ENCODE data around the gene TADA3.
A peak's percentile ranks its signal among the peaks of the same experiment; 100 is the strongest.

Gene TADA3, protein sequence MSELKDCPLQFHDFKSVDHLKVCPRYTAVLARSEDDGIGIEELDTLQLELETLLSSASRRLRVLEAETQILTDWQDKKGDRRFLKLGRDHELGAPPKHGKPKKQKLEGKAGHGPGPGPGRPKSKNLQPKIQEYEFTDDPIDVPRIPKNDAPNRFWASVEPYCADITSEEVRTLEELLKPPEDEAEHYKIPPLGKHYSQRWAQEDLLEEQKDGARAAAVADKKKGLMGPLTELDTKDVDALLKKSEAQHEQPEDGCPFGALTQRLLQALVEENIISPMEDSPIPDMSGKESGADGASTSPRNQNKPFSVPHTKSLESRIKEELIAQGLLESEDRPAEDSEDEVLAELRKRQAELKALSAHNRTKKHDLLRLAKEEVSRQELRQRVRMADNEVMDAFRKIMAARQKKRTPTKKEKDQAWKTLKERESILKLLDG

DNA sequence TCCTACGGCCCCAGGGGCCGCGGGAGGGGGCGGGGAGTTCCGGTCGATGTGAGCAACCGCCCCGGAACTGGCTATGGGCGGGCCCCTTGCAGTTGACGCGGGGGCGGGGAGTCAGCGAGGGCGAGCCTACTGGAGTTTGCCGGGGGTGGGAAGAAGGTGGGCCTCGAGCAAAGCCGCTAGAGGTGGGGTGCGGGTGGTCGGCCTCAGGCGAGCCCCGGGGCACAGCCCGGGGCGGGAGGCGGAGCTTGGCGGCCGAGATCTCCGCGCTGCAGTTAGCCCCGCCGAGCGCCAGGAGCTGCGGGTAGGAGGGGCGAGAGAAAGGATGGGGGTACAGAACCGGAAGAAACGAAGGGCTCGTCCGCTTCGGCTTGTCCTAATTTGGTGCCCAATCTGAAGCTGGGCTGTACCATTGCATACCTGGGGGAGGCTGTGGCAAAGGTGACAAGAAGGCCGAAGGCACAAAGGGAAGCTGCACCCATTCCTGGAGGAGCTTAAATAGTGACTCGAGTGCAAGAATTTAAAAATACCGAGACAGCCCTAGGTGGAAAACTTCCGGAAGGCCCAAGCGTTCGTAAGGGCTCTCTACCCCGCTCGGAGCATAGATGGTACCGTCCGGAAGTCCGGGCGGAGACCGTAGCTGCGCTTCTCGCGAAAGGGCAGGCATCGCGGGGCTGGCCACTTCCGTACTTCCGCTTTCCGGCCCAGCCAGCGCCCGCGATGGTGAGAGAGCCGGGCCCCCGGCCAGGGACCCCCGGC lies at the start of gene TADA3, which contains the start of gene ARPC4:
TADA3 (minus strand) TSS at position 69 of the 756 bp plus-strand sequence. CDS start 1,007 bp downstream, outside the sequence.
ARPC4 (plus strand) TSS at position 678 of the 756 bp plus-strand sequence; CDS start at position 718, 40 bp downstream.
- peak; percentile 84 for DNase-seq (ENCODE audit: low read depth)

DNA sequence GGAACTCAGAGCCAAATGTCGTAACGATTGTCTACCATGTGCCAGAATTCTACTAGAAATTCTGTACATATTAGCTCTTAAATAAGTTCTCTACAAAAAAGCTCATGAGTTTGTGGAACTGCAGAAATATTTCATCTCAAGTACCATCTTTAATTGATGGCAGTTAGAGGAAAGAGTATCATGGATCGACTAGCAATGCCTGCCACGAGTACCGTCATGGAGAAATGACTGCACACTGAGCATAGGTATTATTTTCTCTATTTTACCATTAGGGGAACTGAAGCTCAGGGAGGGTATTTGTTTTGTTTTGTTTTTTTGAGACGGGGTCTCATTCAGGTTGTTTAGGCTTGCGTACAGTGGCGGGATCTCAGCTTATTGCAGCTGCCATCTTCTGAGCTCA lies 48.7 kb upstream of the TADA3 start:
- no peak for DNase-seq (ENCODE audit: low read depth)

DNA sequence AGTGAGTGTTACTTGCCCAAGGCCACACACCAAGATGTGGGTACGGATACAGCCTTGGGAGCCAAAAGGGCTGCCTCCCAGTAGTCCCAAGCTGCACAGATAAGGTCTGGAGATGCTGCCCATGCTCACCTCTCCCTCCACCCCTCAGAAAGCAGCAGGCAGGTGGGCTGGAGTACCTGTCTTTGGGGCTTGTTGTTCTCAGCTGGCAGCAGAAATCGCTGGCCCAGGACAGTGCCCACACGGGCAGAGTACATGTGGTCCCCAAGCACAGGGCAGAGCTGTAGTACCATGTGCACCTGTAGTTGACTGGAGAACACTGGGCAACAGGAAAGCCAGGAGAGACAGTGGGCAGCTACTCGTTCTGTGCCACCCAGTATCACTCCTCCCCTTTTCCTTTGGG lies 46.6 kb upstream of the TADA3 start:
- no peak for DNase-seq (ENCODE audit: low read depth)

DNA sequence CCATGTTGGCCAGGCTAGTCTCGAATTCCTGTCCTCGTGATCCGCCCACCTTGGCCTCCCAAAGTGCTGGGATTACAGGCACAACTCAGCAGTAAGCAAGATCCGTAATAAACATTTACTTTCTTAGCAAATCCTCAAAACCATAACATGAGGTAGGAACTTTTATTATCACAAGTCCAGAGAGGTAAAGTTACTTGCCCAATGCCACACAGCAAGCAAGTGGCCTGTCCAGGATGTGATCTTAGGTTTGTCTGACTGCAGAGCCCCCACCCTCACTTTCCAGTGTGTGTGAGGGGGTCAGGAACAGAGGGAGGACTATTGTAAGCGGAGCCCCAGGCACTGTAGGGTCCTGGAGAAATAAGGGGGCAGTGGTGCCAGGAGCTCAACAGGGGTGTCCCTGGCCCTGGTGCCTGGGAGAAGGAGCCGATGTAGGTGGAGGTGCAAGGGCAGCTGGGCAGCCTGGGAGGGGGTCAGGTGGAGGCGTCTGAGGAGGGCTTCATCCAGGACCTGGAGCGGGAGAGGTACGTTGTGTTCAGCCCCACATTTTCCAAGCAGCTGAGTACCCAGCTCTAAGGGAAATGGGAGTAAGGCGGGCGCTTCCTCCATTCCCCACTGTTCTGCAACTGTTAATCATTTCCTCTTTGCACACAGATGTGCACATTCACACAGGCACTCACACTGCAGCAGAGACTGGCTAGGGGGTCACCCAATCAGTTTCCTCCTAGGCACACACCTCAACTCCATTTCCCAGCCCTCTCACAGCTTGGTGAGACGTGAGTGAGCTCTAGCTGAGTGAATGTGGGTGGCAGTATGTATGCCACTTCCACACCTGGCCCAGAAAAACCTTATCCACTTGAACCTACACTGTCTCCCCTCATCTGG lies 45.7 kb upstream of the TADA3 start:
- no peak for DNase-seq (ENCODE audit: low read depth)

DNA sequence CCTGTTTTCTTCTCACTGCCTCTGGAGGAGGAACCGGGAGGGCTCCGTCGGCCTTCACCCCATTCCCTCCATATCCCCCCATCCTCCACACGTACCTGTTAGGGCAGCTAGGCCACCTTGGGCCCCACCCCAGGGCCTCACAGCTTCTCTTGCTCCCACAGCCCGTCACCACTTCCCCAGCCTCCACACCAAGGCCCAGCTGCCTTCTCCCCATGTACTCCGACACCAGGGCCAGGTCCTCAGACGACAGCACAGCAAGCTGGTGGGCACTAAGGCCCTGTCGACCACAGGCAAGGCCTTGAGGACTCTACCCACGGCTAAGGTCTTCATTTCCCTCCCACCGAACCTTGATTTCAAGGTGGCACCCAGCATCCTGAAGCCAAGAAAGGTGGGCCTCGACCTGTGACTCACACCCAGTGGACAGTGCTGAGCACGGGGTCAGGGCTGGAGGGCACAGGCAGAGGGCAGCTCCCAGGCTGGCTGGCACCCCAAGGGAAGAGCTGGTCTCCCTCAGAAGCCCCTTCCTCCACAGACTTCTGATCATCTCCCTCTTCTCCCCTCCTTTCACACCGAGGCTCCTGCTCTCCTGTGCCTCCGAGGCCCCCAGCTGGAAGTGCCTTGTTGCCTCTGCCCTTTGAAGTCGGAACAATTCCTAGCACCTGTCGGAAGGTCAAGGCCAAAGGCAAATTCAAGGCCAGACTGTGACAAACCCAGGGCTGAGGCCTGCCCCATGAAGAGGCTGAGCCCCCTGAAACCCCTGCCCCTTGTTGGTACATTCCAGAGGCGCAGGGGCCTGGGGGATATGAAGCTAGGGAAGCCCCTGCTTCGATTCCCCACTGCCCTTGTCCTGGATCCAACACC lies 42.5 kb upstream of the TADA3 start:
- DNase-seq (ENCODE audit: low read depth) = no peak

DNA sequence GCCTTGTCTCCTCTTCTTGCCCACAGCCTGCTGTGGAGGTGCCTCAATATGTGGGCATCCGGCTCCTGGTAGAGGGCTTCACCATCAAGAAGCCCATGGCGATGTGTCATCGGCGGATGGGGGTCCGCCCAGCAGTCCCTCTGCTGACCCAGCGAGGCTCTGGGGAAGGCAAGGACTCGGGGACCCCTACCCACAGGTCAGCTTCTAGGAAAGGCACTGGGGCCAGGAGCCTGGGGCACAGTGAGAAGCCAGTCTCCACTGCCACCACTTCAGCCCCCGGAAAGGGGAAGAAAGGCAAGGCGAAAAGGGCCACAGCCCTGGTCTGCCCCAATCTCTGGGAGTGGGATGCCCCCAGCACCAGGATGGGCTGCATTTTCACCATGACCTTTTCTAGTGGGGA lies 40.8 kb upstream of the TADA3 start:
- DNase-seq (ENCODE audit: low read depth) = no peak

DNA sequence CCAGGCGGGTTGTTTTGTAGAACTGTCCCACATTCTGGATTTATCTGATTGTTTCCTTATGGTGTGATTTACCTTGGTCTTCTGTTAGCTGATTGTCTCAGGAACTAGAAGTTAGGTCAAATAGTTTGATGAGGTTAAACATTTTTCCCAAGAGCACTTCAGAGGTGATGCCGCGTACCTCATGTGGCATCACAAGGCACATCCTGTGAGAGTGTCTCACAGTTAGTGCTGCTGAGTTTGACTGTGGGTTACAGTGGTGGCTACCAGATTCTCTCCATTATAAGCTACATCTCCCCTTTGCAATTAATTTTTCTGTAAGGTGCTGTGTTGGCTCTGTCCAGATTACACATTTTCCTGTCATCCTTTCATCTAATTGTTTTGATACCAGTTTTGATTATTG lies 39.0 kb upstream of the TADA3 start:
- DNase-seq (ENCODE audit: low read depth) = no peak

DNA sequence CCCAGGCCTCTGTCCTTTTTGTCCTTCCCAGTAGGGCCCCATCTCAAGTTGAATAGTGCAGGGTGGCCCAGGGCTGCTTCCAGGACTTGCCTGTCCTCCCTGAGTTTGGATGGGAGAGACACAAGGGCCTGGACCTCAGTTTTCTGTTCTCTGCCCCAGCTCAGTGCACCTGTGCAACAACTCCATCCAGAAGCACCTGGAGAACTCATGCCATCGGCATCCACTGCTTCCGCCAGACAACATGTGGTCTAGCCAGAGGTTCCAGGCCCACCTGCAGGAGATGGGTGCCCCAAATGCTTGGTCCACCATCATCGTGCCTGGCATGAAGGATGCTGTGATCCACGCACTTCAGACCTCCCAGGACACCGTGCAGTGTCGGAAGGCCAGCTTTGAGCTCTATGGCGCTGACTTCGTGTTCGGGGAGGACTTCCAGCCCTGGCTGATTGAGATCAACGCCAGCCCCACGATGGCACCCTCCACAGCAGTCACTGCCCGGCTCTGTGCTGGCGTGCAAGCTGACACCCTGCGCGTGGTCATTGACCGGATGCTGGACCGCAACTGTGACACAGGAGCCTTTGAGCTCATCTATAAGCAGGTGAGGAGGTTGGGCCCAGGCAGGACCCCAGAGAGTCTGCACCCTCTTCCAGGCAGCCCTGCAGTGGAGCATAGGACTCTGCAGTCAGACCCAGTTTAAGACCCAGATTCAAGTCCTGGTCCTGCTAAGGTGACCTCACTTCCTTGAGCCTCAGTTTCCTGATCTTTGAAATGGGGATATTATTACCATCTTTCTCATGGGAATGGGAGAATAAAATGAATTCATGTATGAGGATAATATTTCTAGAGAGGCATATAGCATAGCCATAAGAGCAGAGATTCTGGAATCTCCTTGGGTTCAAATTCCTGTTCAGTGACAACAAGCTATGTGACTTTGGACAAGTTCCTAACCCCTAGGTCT lies 36.8 kb upstream of the TADA3 start:
- DNase-seq (ENCODE audit: low read depth) = no peak

DNA sequence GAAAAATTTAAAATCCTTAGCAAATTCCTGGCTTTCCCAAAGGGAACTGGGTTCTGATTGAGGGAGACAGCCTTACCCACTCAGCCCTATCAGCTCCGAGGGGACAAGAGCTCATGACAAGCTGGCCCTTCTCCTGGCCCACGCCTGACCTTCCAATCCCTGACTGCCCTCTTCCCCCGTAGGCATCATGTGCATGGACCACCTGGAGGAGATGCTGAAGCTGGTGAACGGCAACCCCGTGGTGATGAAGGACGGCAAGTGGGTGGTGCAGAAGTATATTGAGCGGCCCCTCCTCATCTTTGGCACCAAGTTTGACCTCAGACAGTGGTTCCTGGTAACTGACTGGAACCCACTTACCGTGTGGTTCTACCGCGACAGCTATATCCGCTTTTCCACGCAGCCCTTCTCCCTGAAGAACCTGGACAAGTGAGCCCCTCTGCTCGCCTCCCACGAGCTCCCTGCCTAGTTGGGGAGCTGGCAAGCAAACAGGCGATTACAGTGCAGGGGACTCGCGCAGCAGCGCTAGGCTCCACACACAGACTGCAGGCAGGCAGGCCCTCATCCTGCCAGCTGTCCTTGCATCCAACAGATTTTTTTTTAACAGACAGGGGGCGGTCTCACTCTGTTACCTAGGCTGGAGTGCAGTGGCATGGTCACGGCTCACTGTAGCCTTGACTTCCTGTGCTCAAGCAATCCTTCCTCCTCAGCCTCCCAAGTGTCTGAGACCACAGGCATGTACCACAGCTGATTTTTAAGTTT lies 34.7 kb upstream of the TADA3 start:
- no peak for DNase-seq (ENCODE audit: low read depth)

DNA sequence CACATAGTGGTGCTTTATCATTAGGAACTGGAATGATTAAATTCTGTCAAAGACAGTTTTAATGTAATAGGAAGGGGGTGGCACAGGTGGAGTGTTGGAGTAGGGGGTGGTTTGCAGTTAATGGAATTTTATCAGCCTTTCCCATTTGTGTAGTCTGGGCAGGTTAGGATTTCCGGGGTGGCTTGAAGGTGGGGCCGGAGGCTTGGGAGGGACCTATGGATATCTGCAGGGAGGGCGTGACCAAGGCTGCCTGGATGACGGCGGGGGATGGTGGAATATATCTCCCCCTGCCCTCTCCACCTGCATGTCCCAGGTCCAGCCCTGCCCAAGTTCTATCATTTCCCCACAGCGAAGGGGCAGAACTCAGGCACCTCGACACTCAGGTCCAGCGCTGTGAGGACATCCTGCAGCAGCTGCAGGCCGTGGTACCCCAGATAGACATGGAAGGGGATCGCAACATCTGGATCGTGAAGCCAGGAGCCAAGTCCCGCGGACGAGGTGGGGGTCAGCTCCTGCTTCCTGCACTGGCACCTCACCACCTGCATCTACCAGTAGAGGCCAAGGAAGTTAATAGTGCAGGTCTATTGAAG lies 33.3 kb upstream of the TADA3 start:
- no peak for DNase-seq (ENCODE audit: low read depth)

DNA sequence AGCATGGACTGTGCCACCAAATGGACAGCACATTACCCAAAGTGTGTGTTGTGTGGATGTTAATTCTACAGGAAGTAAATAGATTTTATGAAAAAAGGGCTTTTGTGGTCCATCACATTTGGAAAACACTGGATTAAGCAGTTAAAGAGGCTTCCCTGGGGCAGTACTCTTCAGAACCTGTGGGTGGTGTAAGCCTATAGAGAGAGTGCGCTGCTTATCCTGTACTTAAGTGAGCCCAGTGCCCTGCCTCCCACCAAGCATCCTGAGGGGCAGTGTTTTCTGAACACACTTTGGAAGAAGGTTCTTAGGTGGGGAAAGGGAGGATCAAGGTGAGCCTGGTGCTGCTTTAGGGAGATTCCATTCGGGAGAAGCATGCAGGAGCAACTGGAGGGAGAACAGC lies 28.7 kb upstream of the TADA3 start:
- no peak for DNase-seq (ENCODE audit: low read depth)

DNA sequence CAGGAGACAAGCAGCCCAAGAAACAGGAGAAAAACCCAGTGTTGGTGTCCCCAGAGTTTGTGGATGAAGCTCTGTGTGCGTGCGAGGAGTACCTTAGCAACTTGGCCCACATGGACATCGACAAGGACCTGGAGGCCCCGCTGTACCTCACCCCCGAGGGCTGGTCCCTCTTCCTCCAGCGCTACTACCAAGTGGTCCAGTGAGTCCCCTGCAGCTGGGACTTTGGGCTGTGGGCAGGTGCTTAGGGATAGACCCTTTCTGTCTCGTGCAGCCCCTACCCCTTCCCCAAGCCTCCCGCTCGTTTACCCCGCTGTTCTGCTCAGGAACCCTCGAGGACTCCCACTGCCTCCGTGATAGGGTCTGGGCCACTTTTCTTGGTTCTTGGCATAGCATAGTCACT lies 28.3 kb upstream of the TADA3 start:
- DNase-seq (ENCODE audit: low read depth) = no peak

DNA sequence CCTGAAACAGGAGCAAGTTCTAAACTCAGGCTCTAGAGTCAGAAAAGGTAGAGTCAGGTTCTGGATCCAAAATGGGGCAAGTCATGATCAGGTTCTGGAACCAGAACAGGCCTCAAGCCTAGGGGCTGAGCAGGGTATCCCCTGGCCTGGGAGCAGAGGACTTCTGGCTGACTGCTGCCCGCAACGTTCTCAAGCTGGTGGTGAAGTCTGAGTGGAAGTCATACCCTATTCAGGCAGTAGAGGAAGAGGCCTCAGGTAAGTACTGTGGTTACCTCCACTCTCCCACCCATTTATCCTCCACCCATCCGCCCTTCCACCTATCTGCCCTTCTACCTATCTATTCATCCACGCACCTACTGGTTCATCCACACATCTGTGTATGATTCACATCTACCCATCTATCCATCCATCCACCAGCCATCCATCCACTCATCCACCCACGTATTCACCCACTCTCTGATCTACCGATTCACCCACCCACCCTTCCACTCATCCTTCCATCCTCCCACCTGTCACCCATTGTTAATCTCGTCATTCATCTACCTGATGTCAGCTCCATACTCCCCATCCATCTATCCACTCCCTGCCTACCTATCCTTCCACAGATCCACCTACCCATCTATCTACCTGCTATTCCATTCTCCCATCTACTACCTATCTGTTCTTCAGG lies 26.5 kb upstream of the TADA3 start:
- no peak for DNase-seq (ENCODE audit: low read depth)

DNA sequence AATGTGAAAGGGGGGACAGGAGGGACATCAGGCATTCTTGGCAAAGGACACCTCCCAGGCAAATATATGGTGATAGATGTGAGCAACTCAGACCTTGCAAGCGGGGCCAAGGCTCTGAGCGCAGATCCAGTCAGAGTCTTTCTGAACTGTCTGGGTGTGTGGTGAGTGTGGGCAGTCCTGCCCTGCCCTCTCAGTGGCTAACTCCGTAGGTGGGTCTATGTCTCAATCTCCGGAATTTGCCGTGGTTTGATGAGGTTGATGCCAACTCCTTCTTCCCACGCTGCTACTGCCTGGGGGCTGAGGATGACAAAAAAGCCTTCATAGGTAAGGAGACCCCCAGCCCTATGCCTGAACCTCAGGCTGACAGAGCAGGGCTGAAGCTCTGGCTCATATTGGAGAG lies 25.2 kb upstream of the TADA3 start:
- no peak for DNase-seq (ENCODE audit: low read depth)

DNA sequence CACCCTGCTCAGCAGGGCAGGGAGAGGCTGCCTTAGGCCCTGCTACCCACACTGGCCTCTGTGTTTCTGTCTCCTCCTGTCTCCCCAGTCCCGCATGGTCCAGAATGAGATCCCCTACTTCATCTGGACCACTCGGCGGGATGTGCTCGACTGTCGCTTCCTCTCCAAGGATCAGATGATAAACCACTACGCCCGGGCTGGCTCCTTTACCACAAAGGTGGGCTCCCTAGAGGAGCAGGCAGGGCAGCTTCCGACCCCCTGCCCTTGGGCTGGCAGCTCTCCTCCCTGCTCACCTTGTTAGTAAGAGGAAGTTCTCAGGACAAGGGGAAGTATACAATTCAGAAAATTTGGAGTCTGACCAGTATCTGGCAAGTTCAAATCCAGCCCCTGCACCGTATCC lies 23.7 kb upstream of the TADA3 start:
- no peak for DNase-seq (ENCODE audit: low read depth)

DNA sequence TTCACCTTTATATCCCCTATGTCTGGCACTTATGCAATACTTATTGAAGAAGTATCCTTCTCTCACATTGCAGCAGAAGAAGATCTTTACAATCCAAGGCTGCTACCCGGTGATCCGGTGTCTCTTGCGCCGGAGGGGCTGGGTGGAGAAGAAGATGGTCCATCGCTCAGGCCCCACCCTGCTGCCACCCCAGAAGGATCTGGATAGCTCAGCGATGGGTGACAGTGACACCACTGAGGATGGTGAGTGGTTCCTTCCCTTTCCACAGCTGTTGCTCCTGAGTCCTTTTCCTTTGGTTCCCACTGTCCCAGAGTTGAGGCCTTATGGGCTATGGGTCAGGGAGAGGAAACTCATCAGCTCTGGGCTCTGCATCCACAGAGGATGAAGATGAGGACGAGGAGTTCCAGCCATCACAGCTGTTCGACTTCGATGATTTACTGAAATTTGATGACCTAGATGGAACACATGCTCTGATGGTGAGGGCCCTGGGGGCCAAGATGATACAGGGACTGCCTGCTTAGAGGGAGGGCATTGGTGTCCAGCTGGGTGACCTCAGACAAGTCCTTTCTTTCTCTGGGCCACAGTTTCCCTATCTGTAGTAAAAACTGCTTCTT lies 20.7 kb upstream of the TADA3 start:
- no peak for DNase-seq (ENCODE audit: low read depth)

DNA sequence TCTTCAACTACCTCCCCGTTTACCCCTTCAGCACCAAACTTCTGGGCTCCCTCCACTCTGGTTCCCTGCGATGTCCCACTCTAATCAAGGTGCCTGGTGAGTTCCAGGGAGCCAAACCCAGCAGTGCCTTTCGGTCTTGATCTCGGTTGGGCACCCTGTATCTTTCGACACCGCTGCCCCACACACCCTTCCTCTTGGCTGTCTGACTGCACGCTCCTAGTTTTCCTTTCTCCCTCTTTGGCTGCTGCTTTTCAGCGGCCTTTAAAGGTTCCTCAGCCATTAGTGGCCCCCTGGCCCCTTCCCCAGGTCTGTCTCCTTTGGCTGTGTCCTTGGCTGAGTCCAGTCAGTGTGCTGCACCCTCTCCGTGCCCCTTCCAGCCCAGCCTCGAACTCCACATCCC lies 18.6 kb upstream of the TADA3 start:
- no peak for DNase-seq (ENCODE audit: low read depth)

DNA sequence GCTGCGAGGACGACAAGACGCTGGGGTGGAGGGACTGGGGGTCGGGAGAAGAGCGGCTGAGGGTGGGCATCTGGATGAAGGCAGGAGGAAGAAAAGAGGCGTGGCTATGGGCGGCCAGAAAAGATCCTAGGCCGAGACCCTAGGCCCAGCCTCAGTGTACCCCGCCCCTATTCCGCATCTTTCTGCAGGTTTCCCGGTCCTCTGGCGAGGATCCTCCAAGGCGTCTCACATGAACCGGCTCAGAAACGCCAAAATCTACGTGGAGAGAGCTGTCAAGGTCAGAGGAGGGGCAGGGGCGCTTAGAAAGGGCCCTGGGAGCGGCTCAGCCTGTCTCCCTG lies 18.1 kb upstream of the TADA3 start:
- DNase-seq (ENCODE audit: low read depth) = no peak
